Measurements from ENCODE around the gene SMARCB1.

DNA sequence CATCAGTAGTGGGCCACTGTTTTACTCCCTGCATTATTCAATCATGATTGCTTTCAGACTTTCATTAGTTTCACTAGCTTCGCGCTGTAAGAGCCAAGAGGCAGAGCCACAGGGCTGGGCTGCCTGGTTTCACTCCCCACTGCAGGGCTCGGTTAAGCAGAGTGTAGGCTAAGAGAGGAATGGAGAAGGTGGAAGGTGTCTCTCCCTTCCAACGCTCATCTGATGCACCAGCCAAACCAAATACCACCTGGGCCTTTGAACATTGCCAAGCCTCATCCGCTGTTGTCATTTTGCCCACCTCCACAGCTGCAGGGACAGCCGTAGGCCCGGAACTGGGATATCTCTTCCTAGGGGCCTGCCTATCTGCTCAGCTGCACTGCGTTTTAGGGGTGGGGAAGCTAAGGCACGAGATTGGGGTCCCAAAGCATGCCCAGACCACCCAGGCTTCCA, 480 bp upstream of the SMARCB1 start:
- TF ChIP-seq CTCF (IDR thresholded peaks at IDR 0.05; ENCODE audit: insufficient read depth, low read length, poor library complexity, severe bottlenecking) (no peak), EZH2phosphoT487 (conservative IDR thresholded peaks at IDR 0.05; ENCODE audit: low read length) (no peak)

All from SU-DHL-6 (cell line).